ENCODE results near the gene RUNX3.
A peak's percentile ranks its signal among the peaks of the same experiment; 100 is the strongest.
"Not testable (repeated sequence)": the region's sequence is repeated elsewhere in the genome, so short reads cannot be mapped to it uniquely, and the experiment has no call there.

The RUNX3 gene

GRCh38 chr1:24930260-24931145, at the start of gene RUNX3:
TSS of gene RUNX3 (minus strand) at chr1:24930276. CDS start at chr1:24929868, 408 bp downstream.
- DNase-seq (ENCODE audit: low read depth in 2 of 2): peak; percentile 79 to 88

DNA sequence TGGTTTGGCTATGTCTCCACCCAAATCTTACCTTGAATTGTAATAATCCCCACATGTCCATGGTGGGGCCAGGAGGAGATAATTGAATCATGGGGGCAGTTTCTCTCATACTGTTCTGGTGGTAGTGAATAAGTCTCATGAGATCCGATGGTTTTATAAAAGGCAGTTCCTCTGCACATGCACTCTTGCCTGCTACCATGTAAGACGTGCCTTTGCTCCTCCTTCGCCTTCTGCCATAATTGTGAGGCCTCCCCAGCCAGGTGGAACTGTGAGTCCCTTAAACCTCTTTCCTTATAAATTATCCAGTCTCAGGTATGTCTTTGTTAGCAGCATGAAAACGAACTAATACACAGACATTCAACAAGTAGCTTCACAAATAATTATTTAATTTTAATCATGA, 49.2 kb upstream of the RUNX3 start:
- DNase-seq (ENCODE audit: low read depth in 2 of 2): not testable (repeated sequence)

GRCh38 chr1:24978383-24979032, 48.4 kb upstream of the RUNX3 start:
- no peak for DNase-seq (ENCODE audit: low read depth in 2 of 2)

GRCh38 chr1:24975391-24975790, 45.3 kb upstream of the RUNX3 start:
- DNase-seq (ENCODE audit: low read depth in 2 of 2): no peak

DNA sequence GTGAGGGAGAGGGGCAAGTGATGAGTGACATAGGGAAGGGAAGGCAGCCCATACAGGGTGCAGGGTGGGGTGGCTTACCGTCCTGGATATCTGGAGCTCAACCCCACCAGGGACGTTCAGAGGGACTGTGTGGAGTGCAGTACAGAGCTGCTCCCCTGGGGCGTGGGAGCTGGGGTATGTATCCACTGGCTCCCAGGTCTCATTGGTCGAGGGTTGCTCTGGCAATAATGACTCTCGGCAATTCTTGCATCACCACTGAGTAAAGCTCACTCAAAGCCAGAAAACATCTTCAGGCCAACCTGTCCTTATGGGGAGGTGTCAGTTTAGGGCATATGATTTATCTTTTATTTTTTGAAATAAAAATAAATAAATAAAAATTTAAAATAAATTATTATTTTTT, 43.2 kb upstream of the RUNX3 start:
- no peak for DNase-seq (ENCODE audit: low read depth in 2 of 2)

DNA sequence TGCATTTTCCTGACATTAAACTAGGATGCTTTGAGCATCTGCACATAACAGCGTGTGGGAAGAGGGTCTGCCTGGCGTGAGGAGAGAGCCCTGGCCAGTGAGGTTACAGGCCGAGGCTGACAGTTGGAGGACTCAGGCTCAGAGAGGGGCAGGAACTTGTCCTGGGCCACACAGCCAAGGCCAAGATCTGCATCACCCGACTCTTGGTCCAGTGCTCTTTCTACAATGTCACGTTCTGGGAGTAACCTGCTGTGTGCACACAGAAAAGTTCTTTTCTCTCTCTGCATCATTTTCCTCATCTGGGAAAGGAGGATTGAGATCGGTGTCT, 42.8 kb upstream of the RUNX3 start:
- DNase-seq (ENCODE audit: low read depth in 2 of 2): no peak

- no peak for DNase-seq (ENCODE audit: low read depth in 2 of 2)
These were observed 42.3 kb upstream of the RUNX3 start for GRCh38 chr1:24972221-24972914.

- no peak for DNase-seq (ENCODE audit: low read depth in 2 of 2)
These were observed 41.1 kb upstream of the RUNX3 start for GRCh38 chr1:24970926-24971875.

- no peak for DNase-seq (ENCODE audit: low read depth in 2 of 2)
These were observed 40.3 kb upstream of the RUNX3 start for GRCh38 chr1:24970399-24970753.

DNA sequence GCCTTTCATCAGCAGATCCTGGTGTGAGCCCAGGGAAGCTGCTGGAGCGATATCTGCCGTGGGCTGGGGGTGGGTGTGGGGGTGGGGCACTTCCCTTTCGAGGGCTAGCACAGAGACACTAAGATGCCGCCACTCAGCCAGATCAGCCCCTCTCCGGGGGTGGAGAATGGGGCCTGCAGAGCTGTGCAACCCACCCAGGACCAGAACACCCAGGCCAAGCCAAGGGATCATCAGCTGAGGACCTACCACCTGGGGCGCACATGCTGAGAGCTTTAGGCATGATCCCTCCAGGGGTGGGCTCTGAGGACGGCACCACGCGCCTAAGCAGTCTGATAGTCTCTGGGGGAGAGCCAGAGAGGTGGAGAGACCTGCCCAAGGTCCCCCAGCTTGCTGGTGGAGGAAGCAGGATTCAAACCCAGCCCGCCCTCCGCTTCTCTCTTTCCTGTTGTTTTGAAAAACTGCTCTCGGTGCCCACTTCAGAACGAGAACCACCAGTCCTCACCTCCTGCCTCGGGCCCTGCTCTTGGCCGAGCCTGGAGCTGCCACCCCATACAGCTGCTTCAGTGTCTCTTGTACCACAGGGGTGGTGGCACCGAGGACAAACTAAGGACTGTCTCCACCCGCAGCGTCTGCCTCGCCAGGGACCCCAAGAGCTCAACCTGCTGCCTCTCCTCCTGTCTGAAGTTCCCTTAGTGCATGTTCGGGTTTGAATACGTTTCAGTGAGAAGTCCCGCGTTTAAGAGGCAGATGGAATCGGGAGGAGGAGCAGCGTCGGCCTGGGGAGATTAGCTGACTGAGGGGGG, 39.7 kb upstream of the RUNX3 start:
- no peak for DNase-seq (ENCODE audit: low read depth in 2 of 2)

- DNase-seq (ENCODE audit: low read depth in 2 of 2): no peak
These were observed 39.0 kb upstream of the RUNX3 start for GRCh38 chr1:24968941-24969585.

GRCh38 chr1:24967962-24968361, 37.9 kb upstream of the RUNX3 start:
- no peak for DNase-seq (ENCODE audit: low read depth in 2 of 2)

DNA sequence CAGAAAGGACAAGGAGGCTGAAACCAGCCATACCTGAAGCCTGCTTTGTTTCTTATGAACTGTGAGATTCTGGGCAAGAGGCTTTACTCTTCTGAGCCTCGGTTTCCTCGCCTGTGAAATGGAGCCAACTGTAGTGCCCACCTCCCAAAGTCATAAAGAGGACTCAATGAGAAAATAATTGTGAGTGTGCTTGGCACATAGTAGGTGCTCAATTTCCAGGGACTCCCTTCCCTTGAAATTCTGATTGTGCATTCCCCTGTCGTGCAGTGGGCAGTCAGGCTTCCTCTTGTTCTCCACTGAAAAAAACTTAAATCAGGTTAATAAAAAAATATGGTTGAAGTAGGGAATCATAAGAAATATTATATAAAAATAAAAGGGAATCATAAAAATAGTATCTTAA, 37.5 kb upstream of the RUNX3 start:
- DNase-seq (ENCODE audit: low read depth in 2 of 2): no peak

GRCh38 chr1:24966724-24967346, 36.8 kb upstream of the RUNX3 start:
- peak; percentile 82 to 85 for DNase-seq (ENCODE audit: low read depth in 2 of 2)

DNA sequence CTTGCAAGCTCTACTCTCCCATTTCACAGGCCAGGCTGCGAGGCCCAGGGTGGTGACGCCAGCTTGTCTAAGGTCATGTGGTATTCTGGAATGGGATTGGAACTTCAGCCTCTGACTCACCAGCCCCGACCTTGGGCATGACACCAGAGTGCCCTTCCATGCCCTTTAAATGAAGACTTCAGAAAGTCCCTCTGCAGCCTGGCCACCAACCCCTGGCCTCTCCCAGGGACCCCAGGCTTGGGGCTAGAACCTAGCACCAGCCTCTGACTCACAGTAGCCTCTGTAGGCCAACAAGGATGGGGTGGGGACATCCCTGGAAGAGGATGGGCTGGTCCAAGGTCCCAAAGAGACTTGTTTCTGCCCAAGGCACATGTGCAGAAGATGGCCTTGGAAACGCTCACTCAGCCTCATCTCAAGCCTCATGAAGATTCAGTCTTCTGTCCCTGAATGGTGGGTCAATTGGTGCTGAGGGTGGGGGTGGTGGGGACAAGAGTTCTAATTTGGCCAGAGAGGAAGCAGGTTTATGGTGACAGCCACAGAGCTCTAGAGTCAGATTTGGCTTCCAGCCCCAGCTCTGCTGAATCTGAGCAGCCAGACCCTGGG, 36.1 kb upstream of the RUNX3 start:
- no peak for DNase-seq (ENCODE audit: low read depth in 2 of 2)

DNA sequence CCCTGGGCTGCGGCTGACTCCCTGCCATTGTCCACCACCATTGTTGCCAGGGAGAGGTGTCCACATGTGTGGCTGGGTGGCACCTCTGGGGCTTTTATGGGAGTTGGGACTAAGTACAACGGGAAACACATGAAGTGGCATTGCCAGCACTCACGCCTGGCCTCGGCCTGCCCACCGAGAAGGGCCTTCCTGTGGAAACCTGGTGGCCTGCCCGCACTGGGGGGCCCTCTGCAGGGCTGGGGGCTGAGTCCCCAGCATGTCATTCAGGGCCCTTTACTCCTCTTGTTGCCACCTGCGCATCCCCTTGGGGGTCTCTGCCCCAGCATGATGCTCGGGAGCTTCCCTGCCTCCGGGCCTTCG, 35.5 kb upstream of the RUNX3 start:
- DNase-seq (ENCODE audit: low read depth in 2 of 2): no peak

DNA sequence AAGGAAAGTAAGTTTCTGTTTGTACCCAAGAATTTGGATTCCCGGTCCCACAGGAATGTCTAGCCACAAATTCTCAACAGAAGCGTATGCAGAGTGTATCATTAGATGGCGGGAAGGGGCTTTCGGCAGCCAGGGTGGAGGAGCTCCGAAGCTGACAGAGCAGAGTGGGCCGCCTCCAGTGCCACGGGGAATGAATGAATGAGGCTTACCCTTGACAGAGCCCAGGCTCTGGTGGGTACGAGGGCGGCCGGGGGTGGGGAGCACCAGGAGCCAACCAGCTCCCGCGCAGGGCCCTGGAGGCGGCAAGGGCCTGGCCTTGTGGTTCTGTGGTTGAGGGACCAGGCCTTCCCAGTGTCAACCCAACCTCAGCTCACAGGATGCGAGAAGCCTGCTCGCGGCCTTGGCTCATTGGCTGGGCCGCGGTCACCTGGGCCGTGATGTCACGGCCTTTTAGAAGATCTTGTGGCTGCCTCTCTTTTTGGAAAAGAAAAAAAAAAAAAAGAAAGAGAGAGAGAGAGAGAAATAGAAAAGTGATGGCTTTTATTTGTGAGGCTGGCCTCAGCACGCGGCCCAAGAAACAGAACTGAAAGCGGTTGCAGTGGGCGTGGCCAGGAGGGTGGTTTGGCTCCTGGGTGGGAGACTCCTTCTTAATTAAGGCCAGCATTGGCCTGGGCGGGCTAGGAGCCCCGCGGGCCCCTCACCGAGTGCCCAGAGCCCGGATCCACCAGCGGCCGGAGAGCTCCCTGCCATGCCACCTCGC, 34.9 kb upstream of the RUNX3 start:
- DNase-seq (ENCODE audit: low read depth in 2 of 2): peak; percentile 92 to 94

DNA sequence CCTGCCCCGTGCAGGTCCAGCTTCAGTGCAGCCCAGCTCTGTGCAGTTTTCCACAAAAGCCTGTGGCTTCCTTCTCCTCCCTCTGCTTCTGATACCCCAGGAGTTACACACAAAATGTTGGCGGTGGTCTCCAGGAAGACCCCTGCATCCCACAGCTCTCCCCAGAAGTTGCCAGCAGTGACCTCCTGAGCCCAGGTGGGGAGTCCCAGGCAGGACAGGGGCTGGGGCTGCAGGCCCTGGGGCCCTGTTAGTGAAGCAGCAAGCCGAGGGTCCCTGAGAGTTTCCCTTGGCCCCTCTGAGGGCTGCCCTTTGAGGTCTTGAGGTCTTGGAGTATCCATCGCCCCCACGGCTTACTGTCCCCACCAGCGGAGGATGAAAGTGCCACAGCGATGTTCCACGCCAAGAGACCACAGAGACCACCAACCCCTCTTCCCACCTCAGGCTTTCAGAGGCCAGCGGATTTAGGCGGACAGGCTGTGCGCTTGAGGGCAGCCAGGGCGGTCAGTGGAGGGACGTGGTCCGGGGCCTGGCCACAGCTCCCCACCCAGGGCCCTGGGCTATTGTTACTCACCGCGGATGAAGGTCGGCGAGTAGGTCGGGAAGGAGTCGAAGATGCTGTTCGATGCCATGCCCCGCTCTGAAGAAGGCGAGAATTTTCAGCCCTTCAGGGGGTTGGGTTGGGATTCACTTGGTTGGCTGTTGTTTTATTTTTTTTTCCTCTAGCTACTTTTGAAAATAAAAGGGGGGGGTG, 34.0 kb upstream of the RUNX3 start:
- no peak for DNase-seq (ENCODE audit: low read depth in 2 of 2)
